IMR-90 (cell line): Measurements from ENCODE around the gene HIVEP1.

ENCODE experiments used
- BHLHE40 ChIP-seq: fragments of 150-350 bp; IDR thresholded peaks from 2 replicates; pipeline ENCODE4 v1.6.1; 2016; ENCODE audit warnings: mild to moderate bottlenecking, low read depth, low read length
- MAZ ChIP-seq: IDR thresholded peaks from 2 replicates; pipeline ENCODE4 v1.6.1; 2012; ENCODE audit warnings: low read depth, mild to moderate bottlenecking, low read length, improper control_type of control experiment, moderate library complexity, borderline replicate concordance
- MXI1 ChIP-seq: IDR thresholded peaks from 2 replicates; pipeline ENCODE4 v1.6.1; 2012; ENCODE audit warnings: low read depth, mild to moderate bottlenecking, low read length, moderate library complexity, borderline replicate concordance
- POLR2A ChIP-seq: IDR thresholded peaks from 2 replicates; pipeline ENCODE4 v1.6.1; 2012; ENCODE audit warnings: mild to moderate bottlenecking, low read depth, low read length
- RFX5 ChIP-seq: IDR thresholded peaks from 2 replicates; pipeline ENCODE4 v1.8.0; 2012; ENCODE audit warnings: low read depth, mild to moderate bottlenecking, low read length, moderate library complexity
- SMC3 ChIP-seq: fragments of 150-350 bp; IDR thresholded peaks from 2 replicates; pipeline ENCODE4 v1.6.1; 2016; ENCODE audit warnings: low read depth, mild to moderate bottlenecking, antibody characterized with exemption, low read length, moderate library complexity
- TF ChIP-seq, protein P1 (sequence below): conservative IDR thresholded peaks from 2 replicates; pipeline ENCODE4 v1.5.1; 2012; ENCODE audit warnings: mild to moderate bottlenecking, low read depth, low read length, improper control_type of control experiment
- TF ChIP-seq, protein P2 (sequence below): fragments of 150-350 bp; IDR thresholded peaks from 2 replicates; pipeline ENCODE4 v1.6.1; 2017; ENCODE audit warnings: mild to moderate bottlenecking, antibody characterized with exemption, low read length, low read depth

DNA sequence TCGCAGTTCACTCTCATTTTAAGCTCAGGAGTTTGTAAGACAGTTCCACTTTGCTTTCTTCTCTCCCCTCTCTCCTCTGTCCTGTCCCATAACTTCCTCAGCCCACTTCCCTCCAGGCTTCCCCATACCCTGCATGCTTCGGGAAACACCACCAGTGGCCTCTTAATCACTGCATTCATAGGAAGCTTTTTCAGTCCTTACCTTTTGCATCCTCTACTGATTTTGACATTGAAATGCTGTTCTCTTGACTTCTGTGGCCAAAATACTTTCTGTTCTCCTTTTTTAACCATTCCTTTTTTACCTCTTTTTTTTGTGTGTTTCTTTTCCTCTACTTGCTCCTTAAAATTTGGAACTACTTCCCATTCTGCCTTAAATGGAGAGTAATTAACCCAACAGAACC lies 69.7 kb downstream of the HIVEP1 start:
- TF ChIP-seq, protein P1, sequence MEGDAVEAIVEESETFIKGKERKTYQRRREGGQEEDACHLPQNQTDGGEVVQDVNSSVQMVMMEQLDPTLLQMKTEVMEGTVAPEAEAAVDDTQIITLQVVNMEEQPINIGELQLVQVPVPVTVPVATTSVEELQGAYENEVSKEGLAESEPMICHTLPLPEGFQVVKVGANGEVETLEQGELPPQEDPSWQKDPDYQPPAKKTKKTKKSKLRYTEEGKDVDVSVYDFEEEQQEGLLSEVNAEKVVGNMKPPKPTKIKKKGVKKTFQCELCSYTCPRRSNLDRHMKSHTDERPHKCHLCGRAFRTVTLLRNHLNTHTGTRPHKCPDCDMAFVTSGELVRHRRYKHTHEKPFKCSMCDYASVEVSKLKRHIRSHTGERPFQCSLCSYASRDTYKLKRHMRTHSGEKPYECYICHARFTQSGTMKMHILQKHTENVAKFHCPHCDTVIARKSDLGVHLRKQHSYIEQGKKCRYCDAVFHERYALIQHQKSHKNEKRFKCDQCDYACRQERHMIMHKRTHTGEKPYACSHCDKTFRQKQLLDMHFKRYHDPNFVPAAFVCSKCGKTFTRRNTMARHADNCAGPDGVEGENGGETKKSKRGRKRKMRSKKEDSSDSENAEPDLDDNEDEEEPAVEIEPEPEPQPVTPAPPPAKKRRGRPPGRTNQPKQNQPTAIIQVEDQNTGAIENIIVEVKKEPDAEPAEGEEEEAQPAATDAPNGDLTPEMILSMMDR, result no peak
- TF ChIP-seq POLR2A, result no peak
- TF ChIP-seq, protein P2, sequence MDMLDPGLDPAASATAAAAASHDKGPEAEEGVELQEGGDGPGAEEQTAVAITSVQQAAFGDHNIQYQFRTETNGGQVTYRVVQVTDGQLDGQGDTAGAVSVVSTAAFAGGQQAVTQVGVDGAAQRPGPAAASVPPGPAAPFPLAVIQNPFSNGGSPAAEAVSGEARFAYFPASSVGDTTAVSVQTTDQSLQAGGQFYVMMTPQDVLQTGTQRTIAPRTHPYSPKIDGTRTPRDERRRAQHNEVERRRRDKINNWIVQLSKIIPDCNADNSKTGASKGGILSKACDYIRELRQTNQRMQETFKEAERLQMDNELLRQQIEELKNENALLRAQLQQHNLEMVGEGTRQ, result no peak
- no peak for TF ChIP-seq RFX5
- TF ChIP-seq SMC3, result no peak
- no peak for TF ChIP-seq MAZ
- no peak for TF ChIP-seq BHLHE40
- TF ChIP-seq MXI1, result no peak
